ENCODE data around the gene KRTCAP2.

KRTCAP2 gene

DNA sequence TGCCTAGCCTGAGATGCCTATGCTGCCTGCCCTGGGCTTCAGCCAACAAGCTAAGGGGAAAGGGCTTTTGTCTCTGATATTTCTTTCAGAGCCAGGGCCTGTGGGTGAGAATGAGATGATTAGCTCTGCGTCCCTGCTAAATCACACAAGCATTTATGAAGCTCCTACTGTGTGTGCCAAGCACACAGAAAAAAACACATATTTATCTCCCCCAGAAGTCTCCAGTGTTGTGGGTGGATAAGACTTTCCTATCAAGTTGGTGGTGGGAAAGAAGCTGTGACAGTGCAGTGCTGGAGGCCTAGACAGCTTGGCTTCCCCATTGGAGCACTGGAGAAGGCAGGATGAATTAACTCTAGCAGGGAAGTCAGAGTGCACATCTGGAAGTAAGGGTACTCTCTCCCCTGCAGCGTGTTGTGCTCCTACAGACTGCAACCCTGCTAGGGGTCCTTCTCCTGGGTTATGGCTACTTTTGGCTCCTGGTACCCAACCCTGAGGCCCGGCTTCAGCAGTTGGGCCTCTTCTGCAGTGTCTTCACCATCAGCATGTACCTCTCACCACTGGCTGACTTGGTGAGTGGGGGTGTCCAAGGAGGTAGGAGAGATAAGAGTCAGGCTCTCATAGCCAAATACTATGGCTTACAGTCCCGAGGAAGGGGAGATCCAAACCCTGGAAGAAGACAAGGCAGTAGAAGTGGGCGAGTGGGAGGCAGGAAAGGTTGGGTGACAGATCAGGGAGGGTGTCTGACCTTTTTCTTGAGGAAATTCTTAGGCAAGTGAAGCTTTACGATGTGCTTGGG lies 35.8 kb downstream of the KRTCAP2 start:
- H3K36me3 ChIP-seq (ENCODE audit: control insufficient read depth, insufficient read depth, low read length): peaks cover 34% of the 10 kb centered on the region
- H3K4me1 ChIP-seq (ENCODE audit: control insufficient read depth, insufficient read depth, low read length, poor library complexity, severe bottlenecking): peaks cover 12% of the 10 kb centered on the region
- H3K9me3 ChIP-seq (ENCODE audit: control insufficient read depth, low read length): no peaks in the 10 kb centered on the region
- H3K4me3 ChIP-seq (ENCODE audit: extremely low read depth, insufficient read depth, low read length, poor library complexity, severe bottlenecking): peak overlapping the region; percentile 76
- no peak overlapping the region for H3K27ac ChIP-seq (ENCODE audit: low read depth, low read length, severe bottlenecking)
- 89 to 97% methylated on average over 4 to 5 of the region's 6 CpGs for WGBS, 2 experiments (ENCODE audit: insufficient coverage in 2 of 2)

DNA sequence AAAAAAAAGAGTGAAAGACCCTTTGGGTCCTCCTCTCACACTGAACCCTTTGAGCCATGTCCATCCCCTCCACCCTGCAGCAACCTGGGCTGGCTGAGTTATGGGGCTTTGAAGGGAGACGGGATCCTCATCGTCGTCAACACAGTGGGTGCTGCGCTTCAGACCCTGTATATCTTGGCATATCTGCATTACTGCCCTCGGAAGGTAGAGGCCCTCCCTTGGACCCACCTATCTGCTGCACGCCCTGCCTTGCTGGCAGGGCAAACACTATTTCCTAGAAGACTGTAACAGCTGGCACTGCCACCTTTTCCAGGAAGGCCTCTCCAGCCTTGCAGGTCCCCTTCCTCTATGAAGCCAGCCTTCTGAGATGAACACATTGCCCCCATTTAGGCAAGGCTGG lies 36.4 kb downstream of the KRTCAP2 start:
- H3K4me1 ChIP-seq (ENCODE audit: control insufficient read depth, insufficient read depth, low read length, poor library complexity, severe bottlenecking): peaks cover 12% of the 10 kb centered on the region
- H3K4me3 ChIP-seq (ENCODE audit: extremely low read depth, insufficient read depth, low read length, poor library complexity, severe bottlenecking): peak overlapping the region; percentile 76
- no peak overlapping the region for H3K27ac ChIP-seq (ENCODE audit: low read depth, low read length, severe bottlenecking)
- WGBS, 2 experiments (ENCODE audit: insufficient coverage in 2 of 2): 67 to 68% methylated on average over 6 of the region's 6 CpGs
- H3K36me3 ChIP-seq (ENCODE audit: control insufficient read depth, insufficient read depth, low read length): peaks cover 38% of the 10 kb centered on the region
- no peaks in the 10 kb centered on the region for H3K9me3 ChIP-seq (ENCODE audit: control insufficient read depth, low read length)

DNA sequence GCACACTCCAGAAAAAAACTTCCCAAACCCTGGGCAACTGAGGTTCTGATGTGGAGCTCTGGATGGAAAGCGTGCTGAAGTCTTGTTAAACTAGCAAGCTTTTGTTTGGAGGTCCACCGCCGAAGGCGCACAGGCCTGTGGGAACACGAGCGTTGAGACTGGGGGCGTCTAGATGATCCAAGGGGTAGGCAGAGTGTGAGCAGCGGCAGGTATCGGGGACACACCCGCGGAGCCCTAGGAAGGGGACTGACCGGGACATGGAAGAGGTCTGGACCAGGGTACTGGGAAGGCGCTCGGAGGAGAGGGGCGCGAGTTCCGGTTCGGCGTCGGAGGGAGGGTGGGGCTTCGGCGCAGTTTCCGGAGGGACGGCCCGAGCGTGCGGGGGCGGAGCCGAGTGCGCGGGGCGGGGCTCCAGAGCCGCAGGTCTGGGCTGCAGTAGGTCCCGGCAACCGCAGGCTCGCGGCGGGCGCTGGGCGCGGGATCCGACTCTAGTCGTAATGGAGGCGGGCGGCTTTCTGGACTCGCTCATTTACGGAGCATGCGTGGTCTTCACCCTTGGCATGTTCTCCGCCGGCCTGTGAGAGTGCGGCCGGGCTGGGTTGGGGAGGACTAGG lies 37.6 kb downstream of the KRTCAP2 start, which contains the start of gene SLC50A1:
SLC50A1 (plus strand) TSS at position 438 of the 614 bp plus-strand sequence; CDS start at position 498, 60 bp downstream.
- H3K4me1 ChIP-seq (ENCODE audit: control insufficient read depth, insufficient read depth, low read length, poor library complexity, severe bottlenecking): peaks cover 14% of the 10 kb centered on the region

DNA sequence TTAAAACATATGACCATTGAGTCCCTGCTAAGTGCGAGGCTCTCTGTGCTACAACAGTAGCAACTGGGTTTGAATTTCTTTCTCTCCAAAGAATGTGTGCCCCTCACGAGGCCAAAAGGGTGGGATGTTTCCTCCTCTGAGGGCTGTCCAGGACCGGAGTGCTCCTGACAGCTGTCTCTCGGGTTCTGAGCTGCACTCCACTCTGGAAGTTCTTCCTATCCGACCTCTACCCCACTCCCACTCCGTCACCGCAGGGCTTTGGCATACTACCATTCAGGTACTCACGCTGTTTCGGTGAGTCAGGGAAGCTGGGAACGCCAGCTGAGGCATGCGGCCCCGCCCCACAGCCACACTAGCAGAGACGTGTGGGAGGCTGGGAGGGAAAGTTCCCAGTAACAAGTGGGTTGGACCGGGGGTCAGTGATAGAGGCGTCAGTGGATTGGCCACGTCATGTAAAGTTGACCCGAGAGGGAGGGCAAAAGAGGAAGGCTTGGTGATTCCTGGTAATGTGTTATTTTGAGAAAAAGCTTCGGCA lies 38.2 kb downstream of the KRTCAP2 start:
- Histone ChIP-seq H3K36me3 (ENCODE audit: control insufficient read depth, insufficient read depth, low read length) (peaks cover 49% of the 10 kb centered on the region), H3K4me1 (ENCODE audit: control insufficient read depth, insufficient read depth, low read length, poor library complexity, severe bottlenecking) (peaks cover 20% of the 10 kb centered on the region), H3K4me3 (ENCODE audit: extremely low read depth, insufficient read depth, low read length, poor library complexity, severe bottlenecking) (peak overlapping the region; percentile 76), H3K9me3 (ENCODE audit: control insufficient read depth, low read length) (no peaks in the 10 kb centered on the region), H3K27ac (ENCODE audit: low read depth, low read length, severe bottlenecking) (peak overlapping the region; percentile 97)
- WGBS, 2 experiments (ENCODE audit: insufficient coverage in 2 of 2): 9 to 12% methylated on average over 13 to 16 of the region's 18 CpGs

More for the DNA sequence above, 37.6 kb downstream of the KRTCAP2 start, which contains the start of gene SLC50A1:
- no peaks in the 10 kb centered on the region for H3K9me3 ChIP-seq (ENCODE audit: control insufficient read depth, low read length)
- peak within 1 kb of the TSS; percentile 76 for H3K4me3 ChIP-seq (ENCODE audit: extremely low read depth, insufficient read depth, low read length, poor library complexity, severe bottlenecking)
- WGBS, 2 experiments (ENCODE audit: insufficient coverage in 2 of 2): 0% methylated on average over 50 to 52 of the region's 52 CpGs
- H3K27ac ChIP-seq (ENCODE audit: low read depth, low read length, severe bottlenecking): peak within 1 kb of the TSS; percentile 97
- peaks cover 49% of the 10 kb centered on the region for H3K36me3 ChIP-seq (ENCODE audit: control insufficient read depth, insufficient read depth, low read length)

DNA sequence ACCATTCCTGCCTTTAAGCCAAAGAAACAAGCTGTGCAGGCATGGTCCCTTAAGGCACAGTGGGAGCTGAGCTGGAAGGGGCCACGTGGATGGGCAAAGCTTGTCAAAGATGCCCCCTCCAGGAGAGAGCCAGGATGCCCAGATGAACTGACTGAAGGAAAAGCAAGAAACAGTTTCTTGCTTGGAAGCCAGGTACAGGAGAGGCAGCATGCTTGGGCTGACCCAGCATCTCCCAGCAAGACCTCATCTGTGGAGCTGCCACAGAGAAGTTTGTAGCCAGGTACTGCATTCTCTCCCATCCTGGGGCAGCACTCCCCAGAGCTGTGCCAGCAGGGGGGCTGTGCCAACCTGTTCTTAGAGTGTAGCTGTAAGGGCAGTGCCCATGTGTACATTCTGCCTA lies 38.8 kb downstream of the KRTCAP2 start:
- peaks cover 26% of the 10 kb centered on the region for H3K4me1 ChIP-seq (ENCODE audit: control insufficient read depth, insufficient read depth, low read length, poor library complexity, severe bottlenecking)
- H3K27ac ChIP-seq (ENCODE audit: low read depth, low read length, severe bottlenecking): no peak overlapping the region
- no peaks in the 10 kb centered on the region for H3K9me3 ChIP-seq (ENCODE audit: control insufficient read depth, low read length)
- no peak overlapping the region for H3K4me3 ChIP-seq (ENCODE audit: extremely low read depth, insufficient read depth, low read length, poor library complexity, severe bottlenecking)
- H3K36me3 ChIP-seq (ENCODE audit: control insufficient read depth, insufficient read depth, low read length): peaks cover 52% of the 10 kb centered on the region
- 64 to 67% methylated on average over 1 of the region's 1 CpG for WGBS, 2 experiments (ENCODE audit: insufficient coverage in 2 of 2)

GRCh38 chr1:155133799-155134281 lies 39.3 kb downstream of the KRTCAP2 start:
- 92 to 94% methylated on average over 5 to 7 of the region's 7 CpGs for WGBS, 2 experiments (ENCODE audit: insufficient coverage in 2 of 2)
- Histone ChIP-seq H3K9me3 (ENCODE audit: control insufficient read depth, low read length) (no peaks in the 10 kb centered on the region), H3K27ac (ENCODE audit: low read depth, low read length, severe bottlenecking) (no peak overlapping the region), H3K36me3 (ENCODE audit: control insufficient read depth, insufficient read depth, low read length) (peaks cover 49% of the 10 kb centered on the region), H3K4me3 (ENCODE audit: extremely low read depth, insufficient read depth, low read length, poor library complexity, severe bottlenecking) (no peak overlapping the region), H3K4me1 (ENCODE audit: control insufficient read depth, insufficient read depth, low read length, poor library complexity, severe bottlenecking) (peaks cover 31% of the 10 kb centered on the region)

DNA sequence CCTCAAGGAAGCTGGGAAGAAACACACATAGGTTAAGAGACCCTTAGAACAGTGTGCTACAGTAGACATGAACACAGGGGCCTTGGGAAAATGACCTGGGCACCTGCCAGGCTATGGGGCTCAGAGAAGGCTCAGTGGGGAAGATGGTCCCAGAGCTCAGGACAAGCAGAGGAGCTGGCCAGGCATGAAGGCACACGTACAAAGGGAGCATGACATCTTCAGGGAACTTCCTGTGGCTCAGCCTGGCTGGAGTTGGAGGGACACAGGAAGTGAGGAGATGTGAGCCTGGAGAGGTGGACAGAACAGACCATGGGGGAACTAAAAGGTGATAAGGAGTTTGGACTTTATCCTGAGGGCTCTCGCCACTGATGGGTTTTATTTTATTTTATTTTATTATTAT lies 41.2 kb downstream of the KRTCAP2 start:
- peaks cover 38% of the 10 kb centered on the region for H3K36me3 ChIP-seq (ENCODE audit: control insufficient read depth, insufficient read depth, low read length)
- 67 to 80% methylated on average over 1 of the region's 2 CpGs for WGBS, 2 experiments (ENCODE audit: insufficient coverage in 2 of 2)
- peaks cover 39% of the 10 kb centered on the region for H3K4me1 ChIP-seq (ENCODE audit: control insufficient read depth, insufficient read depth, low read length, poor library complexity, severe bottlenecking)
- H3K9me3 ChIP-seq (ENCODE audit: control insufficient read depth, low read length): no peaks in the 10 kb centered on the region
- H3K4me3 ChIP-seq (ENCODE audit: extremely low read depth, insufficient read depth, low read length, poor library complexity, severe bottlenecking): no peak overlapping the region
- H3K27ac ChIP-seq (ENCODE audit: low read depth, low read length, severe bottlenecking): no peak overlapping the region

DNA sequence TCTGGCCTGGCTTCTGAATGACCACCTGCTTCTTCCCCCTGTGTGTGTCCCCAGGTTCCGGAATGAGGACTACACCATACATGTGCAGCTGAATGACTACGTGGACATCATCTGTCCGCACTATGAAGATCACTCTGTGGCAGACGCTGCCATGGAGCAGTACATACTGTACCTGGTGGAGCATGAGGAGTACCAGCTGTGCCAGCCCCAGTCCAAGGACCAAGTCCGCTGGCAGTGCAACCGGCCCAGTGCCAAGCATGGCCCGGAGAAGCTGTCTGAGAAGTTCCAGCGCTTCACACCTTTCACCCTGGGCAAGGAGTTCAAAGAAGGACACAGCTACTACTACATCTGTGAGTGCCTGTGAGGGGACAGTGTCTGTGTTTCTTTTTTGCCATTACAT lies 41.8 kb downstream of the KRTCAP2 start:
- Histone ChIP-seq H3K27ac (ENCODE audit: low read depth, low read length, severe bottlenecking) (no peak overlapping the region), H3K36me3 (ENCODE audit: control insufficient read depth, insufficient read depth, low read length) (peaks cover 38% of the 10 kb centered on the region), H3K4me1 (ENCODE audit: control insufficient read depth, insufficient read depth, low read length, poor library complexity, severe bottlenecking) (peaks cover 42% of the 10 kb centered on the region), H3K4me3 (ENCODE audit: extremely low read depth, insufficient read depth, low read length, poor library complexity, severe bottlenecking) (no peak overlapping the region), H3K9me3 (ENCODE audit: control insufficient read depth, low read length) (no peaks in the 10 kb centered on the region)
- 91 to 97% methylated on average over 8 of the region's 8 CpGs for WGBS, 2 experiments (ENCODE audit: insufficient coverage in 2 of 2)

GRCh38 chr1:155130272-155131006 lies 42.7 kb downstream of the KRTCAP2 start:
- Histone ChIP-seq H3K36me3 (ENCODE audit: control insufficient read depth, insufficient read depth, low read length) (peaks cover 38% of the 10 kb centered on the region), H3K4me3 (ENCODE audit: extremely low read depth, insufficient read depth, low read length, poor library complexity, severe bottlenecking) (peak overlapping the region; percentile 58), H3K4me1 (ENCODE audit: control insufficient read depth, insufficient read depth, low read length, poor library complexity, severe bottlenecking) (peaks cover 49% of the 10 kb centered on the region), H3K9me3 (ENCODE audit: control insufficient read depth, low read length) (no peaks in the 10 kb centered on the region), H3K27ac (ENCODE audit: low read depth, low read length, severe bottlenecking) (peak overlapping the region; percentile 72)
- 38 to 56% methylated on average over 3 to 4 of the region's 6 CpGs for WGBS, 2 experiments (ENCODE audit: insufficient coverage in 2 of 2)

GRCh38 chr1:155128755-155129473 lies 44.2 kb downstream of the KRTCAP2 start:
- H3K4me3 ChIP-seq (ENCODE audit: extremely low read depth, insufficient read depth, low read length, poor library complexity, severe bottlenecking): peak overlapping the region; percentile 58
- peaks cover 52% of the 10 kb centered on the region for H3K4me1 ChIP-seq (ENCODE audit: control insufficient read depth, insufficient read depth, low read length, poor library complexity, severe bottlenecking)
- H3K36me3 ChIP-seq (ENCODE audit: control insufficient read depth, insufficient read depth, low read length): peaks cover 32% of the 10 kb centered on the region
- no peaks in the 10 kb centered on the region for H3K9me3 ChIP-seq (ENCODE audit: control insufficient read depth, low read length)
- peak overlapping the region; percentile 72 for H3K27ac ChIP-seq (ENCODE audit: low read depth, low read length, severe bottlenecking)
- WGBS, 2 experiments (ENCODE audit: insufficient coverage in 2 of 2): 18 to 30% methylated on average over 2 of the region's 14 CpGs
